Measurements from ENCODE around the gene PITHD1.
"Not testable (repeated sequence)": the region's sequence is repeated elsewhere in the genome, so short reads cannot be mapped to it uniquely, and the experiment has no call there.

Gene PITHD1

GRCh38 chr1:23799255-23799569, 21.0 kb downstream of the PITHD1 start:
- DNase-seq (ENCODE audit: low read depth in 2 of 2) = no peak

- no peak for DNase-seq (ENCODE audit: low read depth in 2 of 2)
Observed at GRCh38 chr1:23799570-23800399, 21.6 kb downstream of the PITHD1 start.

DNA sequence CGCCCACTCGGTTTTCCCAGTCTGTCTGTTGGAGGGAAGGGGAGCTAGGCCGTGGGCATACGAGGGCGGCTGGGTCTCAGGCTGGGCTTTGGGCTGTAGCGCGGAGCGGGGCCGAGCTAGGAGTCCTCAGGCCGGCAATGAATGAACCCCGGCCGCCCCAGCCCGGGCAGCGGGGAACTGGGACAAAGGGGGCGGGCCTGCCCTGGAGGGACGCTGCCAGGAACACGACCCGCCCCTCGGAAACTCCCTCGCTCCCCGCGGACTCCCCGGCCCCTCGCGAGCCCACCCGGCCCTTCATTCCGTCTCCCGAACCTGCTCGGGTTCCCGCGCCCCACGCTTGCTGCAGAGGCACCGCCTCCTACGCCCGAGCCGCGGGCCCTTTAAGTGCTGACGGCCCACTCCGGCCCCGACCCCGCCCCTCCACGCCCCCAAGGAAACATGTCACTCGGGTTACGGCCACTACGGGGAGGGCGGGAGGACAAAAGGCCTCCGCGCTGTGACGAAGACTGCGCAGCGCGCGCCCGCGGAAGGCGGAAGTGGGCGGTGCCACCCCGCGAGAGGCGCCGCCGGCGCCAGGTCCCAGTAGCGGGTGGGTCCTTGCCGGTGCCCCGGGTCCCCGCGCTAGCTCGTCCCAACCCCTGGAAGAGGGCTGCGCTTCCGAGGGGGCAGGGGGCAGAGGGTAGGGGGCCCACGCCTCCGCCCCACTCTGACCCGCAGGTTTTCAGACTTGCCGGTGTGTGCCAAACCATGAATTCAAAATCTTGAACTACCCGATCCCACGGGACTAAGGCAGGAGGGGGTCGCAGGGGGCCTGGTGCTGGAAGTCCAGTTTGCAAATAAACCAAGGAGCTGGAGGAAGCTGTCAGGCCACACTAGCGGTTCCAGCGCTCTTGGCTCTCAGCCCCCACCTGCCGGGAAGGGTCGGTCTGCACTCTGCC, 22.5 kb downstream of the PITHD1 start, which contains the start of gene GALE:
Gene GALE, minus strand, starts transcription at position 355 of the 938 bp plus-strand sequence. CDS start 1,747 bp downstream, outside the sequence.
- peak; percentile 91 to 97 for DNase-seq (ENCODE audit: low read depth in 2 of 2)

DNA sequence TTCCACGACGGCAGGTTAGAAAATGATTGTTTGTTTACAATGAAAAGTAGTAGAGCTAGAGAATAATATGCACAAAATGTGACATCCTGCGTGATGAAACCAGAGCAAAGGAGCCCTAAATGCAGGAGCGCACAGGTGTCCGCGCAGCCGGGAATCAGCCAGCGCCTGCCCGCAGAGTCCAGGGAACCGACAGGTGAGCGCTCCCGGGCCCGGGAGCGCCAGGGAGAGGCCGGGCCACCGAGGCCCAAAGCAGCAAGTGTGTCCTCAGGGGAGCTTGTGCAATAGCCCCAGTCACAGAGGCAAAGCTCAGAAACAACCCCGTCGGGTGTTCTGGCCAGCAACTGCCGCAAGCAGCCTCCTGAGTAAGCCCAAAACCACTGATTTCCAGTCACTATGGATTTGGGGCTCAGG, 23.1 kb downstream of the PITHD1 start:
- no peak for DNase-seq (ENCODE audit: low read depth in 2 of 2)

GRCh38 chr1:23801876-23802275, 23.7 kb downstream of the PITHD1 start:
- DNase-seq (ENCODE audit: low read depth in 2 of 2) = no peak

DNA sequence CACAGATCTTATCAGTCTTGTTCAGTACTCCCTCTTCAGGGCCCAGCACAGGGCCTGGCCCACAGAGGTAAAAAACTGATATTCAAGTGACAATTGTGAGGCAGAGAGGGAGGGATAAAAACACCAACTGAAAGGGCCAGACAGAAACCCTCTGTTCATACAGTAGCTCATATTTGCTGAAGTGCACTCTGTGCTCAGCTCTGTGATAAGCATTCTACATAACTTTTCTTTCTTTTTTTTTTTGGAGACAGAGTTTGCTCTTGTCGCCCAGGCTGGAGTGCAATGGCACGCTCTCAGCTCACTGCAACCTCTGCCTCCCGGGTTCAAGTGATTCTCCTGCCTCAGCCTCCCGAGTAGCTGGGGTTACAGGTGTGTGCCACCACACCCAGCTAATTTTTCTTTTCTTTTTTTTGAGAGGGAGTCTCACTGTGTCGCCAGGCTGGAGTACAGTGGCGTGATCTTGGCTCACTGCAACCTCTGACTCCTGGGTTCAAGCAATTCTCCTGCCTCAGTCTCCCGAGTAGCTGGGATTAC, 24.7 kb downstream of the PITHD1 start:
- DNase-seq (ENCODE audit: low read depth in 2 of 2) = not testable (repeated sequence)

DNA sequence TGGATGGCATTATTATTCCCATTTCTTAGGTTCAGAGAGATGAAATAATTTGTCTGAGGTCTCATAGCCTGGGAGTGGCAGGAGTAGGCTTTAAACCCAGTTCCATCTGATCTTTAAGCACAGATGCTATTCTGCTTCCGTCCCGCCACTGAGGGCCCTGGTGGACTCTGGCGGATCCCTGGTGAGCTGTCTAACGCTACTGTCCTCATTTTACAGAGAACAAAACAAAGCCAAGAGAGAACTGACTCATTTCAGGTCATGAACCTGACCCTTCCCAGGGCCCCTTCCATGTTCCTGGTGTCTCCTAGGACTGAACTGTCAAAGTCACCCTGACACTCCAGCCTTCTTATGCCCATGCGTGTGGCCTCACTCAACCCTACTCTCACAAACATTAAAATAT, 25.5 kb downstream of the PITHD1 start:
- DNase-seq (ENCODE audit: low read depth in 2 of 2) = no peak

DNA sequence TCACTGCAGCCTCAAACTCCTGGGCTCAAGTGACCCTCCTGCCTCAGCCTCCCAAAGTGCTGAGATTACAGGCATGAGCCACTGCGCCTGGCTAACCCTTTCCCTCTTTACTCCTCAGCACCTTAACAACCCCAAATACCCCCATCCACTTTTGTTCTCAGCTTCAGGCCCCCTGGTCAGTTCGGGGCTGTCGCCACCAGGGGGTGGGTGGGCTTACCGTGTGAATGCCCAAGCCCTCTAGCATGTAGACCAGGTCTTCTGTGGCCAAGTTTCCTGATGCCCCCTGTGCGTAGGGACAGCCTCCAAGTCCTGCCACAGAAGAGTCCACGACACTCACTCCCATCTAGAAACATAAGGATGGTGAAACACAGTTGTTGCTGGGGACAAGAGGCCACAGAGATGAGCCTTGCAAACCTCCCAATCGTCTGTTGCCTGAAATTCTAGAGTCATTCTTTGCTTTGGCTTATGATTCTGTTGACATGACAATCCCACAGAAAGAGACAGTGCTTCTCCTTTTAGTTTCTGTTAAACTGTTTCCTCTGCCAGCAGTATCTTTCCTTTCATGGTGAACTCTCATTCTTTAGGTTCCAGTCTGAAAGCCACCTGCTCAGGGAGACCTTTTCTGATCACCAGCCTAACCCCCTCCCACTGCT, 26.1 kb downstream of the PITHD1 start:
- no peak for DNase-seq (ENCODE audit: low read depth in 2 of 2)

- no peak for DNase-seq (ENCODE audit: low read depth in 2 of 2)
Observed at GRCh38 chr1:23805025-23805424, 26.8 kb downstream of the PITHD1 start.

DNA sequence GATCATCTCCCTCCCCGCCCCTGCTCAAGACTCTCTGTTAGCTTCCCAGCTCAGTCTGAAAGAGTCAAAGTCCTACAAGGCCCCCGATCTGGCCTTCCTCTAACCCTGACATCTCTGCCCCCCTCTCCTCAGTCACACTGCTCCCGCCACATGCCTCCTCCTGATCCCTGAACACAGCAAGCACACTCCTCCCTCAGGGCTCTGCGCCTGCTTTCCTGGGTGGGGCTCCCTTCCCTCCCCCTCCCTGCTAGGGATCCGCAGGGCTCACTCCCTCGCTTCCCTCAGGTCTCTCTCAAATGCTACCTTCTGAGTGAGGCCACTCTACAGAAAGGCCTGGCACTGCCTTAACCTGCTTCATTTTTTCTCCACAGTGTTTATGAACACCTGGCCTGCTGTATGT, 28.1 kb downstream of the PITHD1 start:
- no peak for DNase-seq (ENCODE audit: low read depth in 2 of 2)

DNA sequence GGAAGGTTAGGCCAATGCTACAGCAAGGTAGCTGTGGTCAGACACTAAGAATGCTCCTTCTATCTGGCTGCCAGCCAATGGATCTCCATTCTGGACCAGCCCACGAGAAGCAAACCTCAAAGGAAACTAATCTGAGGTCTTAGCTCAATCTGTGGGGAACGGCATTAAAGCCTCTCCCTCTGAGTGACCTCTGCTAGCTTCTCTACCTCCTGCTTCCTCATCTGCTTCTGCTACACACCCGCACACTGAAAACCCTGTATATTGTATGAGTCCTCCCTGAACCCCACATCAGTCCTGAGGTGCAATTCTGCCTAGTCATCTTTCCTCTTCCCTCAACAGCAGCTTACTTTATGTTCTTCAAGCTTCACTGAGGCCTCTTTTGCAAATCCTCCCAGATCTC, 29.2 kb downstream of the PITHD1 start:
- no peak for DNase-seq (ENCODE audit: low read depth in 2 of 2)

DNA sequence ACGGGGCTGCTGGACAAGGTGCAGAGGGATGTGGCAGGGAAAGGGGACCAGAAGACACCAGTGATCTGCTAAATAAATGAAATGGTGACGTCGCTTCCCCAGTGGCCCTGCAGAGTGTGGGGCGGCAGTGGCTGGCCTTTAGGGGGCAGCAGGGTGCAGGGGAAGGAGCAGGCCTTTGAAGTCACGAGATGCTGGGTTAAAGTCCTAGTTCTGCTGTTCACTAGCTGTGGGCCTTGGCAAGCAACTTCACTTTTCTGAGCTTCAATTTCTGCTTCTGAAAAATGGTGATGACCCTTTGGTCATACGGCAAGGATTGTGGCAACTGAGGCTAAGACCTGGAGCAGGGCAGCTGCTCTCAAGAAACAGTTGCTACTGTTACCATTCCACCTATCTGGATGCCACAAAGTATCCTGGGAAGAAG, 31.5 kb downstream of the PITHD1 start:
- DNase-seq (ENCODE audit: low read depth in 2 of 2) = peak; percentile 63 to 78

DNA sequence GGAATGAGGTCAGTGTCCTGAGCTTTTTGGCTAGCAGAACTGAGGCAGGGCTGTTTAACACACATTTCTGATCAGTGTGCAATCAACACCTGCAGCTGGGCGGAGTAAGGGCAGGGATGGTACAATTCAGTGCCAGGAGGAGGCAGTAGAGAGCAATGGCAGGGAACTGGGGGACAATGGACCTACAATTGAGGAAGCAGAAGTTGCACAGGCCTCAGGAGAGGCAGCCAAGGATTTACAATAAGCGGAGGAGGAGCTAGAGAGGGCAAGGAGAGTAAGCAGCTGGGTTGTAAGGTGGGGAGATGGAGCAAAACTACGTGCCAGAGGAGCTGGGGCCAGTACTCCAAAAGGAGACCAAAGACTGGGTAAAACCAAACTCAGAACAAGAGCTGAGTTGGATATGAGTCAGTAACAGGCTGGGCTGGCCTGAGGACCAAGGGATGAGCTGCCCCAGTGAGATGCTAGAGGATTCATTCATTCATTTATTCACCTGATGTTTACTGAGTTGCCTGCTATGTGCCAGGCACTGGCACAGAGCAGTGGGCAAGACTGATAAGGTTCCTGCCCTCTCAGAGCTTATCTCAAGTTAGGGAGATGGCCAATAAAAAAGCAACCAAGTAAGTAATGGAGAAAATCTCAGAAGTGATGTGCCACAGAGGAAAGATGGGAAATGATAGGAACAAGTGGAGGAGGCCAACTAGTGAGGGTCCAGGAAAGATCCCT, 32.8 kb downstream of the PITHD1 start:
- no peak for DNase-seq (ENCODE audit: low read depth in 2 of 2)

DNA sequence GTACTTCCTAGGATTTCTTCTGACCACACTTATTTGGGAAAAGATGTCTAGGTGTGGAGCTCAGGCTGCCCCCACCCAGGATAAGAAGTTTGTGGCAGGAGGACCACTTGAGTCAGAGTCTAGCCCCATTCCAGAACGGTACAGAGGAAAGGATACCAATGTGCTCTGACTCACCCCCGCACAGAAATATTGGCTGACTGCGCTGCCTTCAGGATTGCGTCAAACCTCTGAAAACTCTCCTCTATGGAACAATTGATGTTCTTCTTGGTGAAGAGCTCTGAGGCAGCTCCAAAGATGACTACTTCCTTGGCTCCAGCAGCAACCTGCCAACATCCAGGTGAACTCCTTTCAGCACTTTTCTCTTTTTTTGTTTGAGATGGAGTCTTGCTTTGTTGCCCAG, 35.8 kb downstream of the PITHD1 start:
- DNase-seq (ENCODE audit: low read depth in 2 of 2) = no peak

GRCh38 chr1:23816361-23816760, 38.1 kb downstream of the PITHD1 start:
- DNase-seq (ENCODE audit: low read depth in 2 of 2) = no peak

- no peak for DNase-seq (ENCODE audit: low read depth in 2 of 2)
Observed at GRCh38 chr1:23816906-23817305, 38.7 kb downstream of the PITHD1 start.

DNA sequence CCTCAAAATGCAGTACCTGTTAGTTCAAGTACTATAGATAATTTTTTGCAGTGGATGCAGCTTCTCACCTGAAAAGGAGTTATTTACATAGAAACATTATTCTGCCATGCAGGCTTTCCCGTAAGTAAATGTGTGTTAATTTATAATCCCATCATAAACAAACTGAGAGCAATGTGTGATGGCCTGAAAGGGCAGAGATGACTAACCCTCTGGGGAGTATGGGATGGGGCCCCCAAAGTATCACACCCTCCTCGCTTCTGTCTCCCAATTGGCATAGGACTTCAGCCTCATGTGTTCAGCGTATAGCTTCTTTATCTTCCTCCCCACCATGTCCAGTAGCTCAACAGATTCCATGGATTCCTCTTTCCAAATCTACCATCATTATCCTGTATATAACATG, 39.4 kb downstream of the PITHD1 start:
- DNase-seq (ENCODE audit: low read depth in 2 of 2) = no peak

DNA sequence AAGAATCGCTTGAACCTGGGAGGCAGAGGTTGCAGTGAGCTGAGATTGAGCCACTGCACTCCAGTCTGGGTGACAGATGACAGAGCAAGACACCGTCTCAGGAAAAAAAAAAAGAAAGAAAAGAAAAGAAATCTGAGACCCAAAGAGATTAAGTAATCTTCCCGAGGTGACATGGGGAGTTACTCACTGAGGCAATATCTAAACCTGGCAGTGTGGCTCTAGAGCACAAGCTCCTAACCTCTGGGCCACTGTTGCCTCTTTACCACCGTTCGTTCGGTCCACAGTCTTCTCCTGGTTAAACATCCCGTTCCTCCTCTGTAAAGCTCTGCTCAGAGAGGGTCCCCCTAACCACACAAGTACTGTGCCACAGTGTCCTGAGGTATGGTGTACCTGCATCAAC, 45.5 kb downstream of the PITHD1 start:
- DNase-seq (ENCODE audit: low read depth in 2 of 2) = no peak

DNA sequence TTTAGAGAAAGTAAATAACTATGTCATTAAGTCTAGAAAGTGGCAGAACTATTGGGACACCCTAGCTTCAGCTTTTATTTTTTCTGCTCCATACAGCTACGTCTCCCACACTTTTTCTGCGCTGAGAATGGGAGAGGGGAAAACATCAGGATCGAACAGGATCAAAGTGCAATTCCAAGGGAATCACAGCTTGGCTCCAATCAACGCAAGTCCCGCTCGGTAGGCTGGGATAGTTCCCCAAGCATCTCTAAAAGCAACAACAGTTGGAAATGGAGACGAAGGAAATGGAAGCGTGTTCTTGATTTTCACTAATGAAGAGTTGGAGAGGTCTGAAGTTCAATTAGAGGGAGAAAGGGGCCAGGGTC, 46.5 kb downstream of the PITHD1 start:
- DNase-seq (ENCODE audit: low read depth in 2 of 2) = no peak

GRCh38 chr1:23825076-23825761, 47.0 kb downstream of the PITHD1 start, which contains the start of gene HMGCL:
Gene HMGCL, minus strand, starts transcription at chr1:23825429. Its CDS starts 14 bp downstream, at chr1:23825415.
- peak; percentile 72 to 87 for DNase-seq (ENCODE audit: low read depth in 2 of 2)
